Adipose tissue (tissue), 3 donors: ENCODE data around the gene PAOX. TPM values are rescaled to one million over a fixed set of nuclear protein-coding genes. Genes with fewer than 3 reads are reported as not detected.

Source experiments
- polyA plus RNA-seq, 3 donors: library from polyadenylated mRNA; stranded (reverse); fragments of 200-250 nt; gene quantifications; one replicate each; pipeline ENCODE4 v1.2.3, GENCODE V29; 2013
- donor health status: healthy with polysubstance abuse.
- donor health status: Bipolar disorder and iron deficiency.
- donor health status: healthy.

PAOX gene
- polyA plus RNA-seq, 3 donors: 4.5 to 5.7 (median 5.4) TPM

Other genes with a start within 250 kb of the PAOX start
- gene KNDC1, start 219.0 kb upstream of the PAOX start, polyA plus RNA-seq: under 1 TPM; 0.13 to 0.34 (median 0.28) TPM
- gene UTF1, start 149.0 kb upstream of the PAOX start, polyA plus RNA-seq: not detected
- gene VENTX, start 141.4 kb upstream of the PAOX start, polyA plus RNA-seq: under 1 TPM; 0.28 to 0.80 (median 0.56) TPM
- 10 to 100 TPM in 1 of 3 donors, 1 to 10 TPM in 2; 2.3 to 14.1 (median 3.8) TPM for gene ADAM8, start 102.4 kb upstream of the PAOX start, polyA plus RNA-seq
- gene TUBGCP2, start 70.4 kb upstream of the PAOX start, polyA plus RNA-seq: 10 to 100 TPM; 21.0 to 35.0 (median 26.8) TPM
- gene ZNF511, start 70.3 kb upstream of the PAOX start, polyA plus RNA-seq: 10 to 100 TPM; 19.8 to 43.9 (median 29.7) TPM
- gene CALY, start 42.4 kb upstream of the PAOX start, polyA plus RNA-seq: under 1 TPM in 1 of 3 donors, not detected in 2; 0.95 TPM
- gene PRAP1, start 31.9 kb upstream of the PAOX start, polyA plus RNA-seq: under 1 TPM in 2 of 3 donors, not detected in 1; 0.09 to 0.16 TPM
- 10 to 100 TPM; 22.1 to 45.1 (median 23.3) TPM for gene FUOM, start 21.2 kb upstream of the PAOX start, polyA plus RNA-seq
- 100 to 1,000 TPM in 2 of 3 donors, 10 to 100 TPM in 1; 82.3 to 405 (median 199) TPM for gene ECHS1, start 5.9 kb upstream of the PAOX start, polyA plus RNA-seq
- 10 to 100 TPM; 33.9 to 40.2 (median 35.9) TPM for gene MTG1, start 14.9 kb downstream of the PAOX start, polyA plus RNA-seq
- under 1 TPM; 0.11 to 0.18 (median 0.16) TPM for gene SPRN, start 45.4 kb downstream of the PAOX start, polyA plus RNA-seq
- 1 to 10 TPM in 1 of 3 donors, under 1 TPM in 2; 0.91 to 1.3 (median 0.93) TPM for gene SCART1, start 74.7 kb downstream of the PAOX start, polyA plus RNA-seq
- gene CYP2E1, start 148.1 kb downstream of the PAOX start, polyA plus RNA-seq: 1 to 10 TPM; 1.3 to 3.1 (median 2.1) TPM
- 1 to 10 TPM; 1.4 to 5.4 (median 2.2) TPM for gene SYCE1, start 186.3 kb downstream of the PAOX start, polyA plus RNA-seq
- gene FRG2B, start 247.5 kb downstream of the PAOX start, polyA plus RNA-seq: not detected